B cell (primary cell): ENCODE results near the gene GNG7. TPM values are rescaled to one million over a fixed set of nuclear protein-coding genes. Genes with fewer than 3 reads are reported as not detected.

Source experiments
- ATAC-seq: fragments of 200-7000 bp; cut with Tn5 transposase; one replicate; pipeline ENCODE4 v1.10.0; 2021; ENCODE audit warnings: low read depth, mild to moderate bottlenecking, moderate number of reproducible peaks, moderate library complexity
- CTCF ChIA-PET: fragments of 350-600 bp; sonication (Branson Sonifier 250); formaldehyde crosslinking; loops from one replicate; lab custom pipeline; 2021; ENCODE audit warnings: antibody characterized with exemption, inconsistent platforms; lab: Charles Lee
- POLR2A ChIA-PET: fragments of 350-600 bp; sonication (Branson Sonifier 250); formaldehyde crosslinking; loops from one replicate; lab custom pipeline; 2021; ENCODE audit warnings: antibody characterized with exemption; lab: Charles Lee
- DNase-seq: peaks from one replicate; pipeline ENCODE4 v3.0.0; 2013
- H2AFZ ChIP-seq: 2 replicates; pipeline ENCODE4 v1.6.1; 2012; ENCODE audit warnings: mild to moderate bottlenecking, low read depth, low read length; ENCODE audit not compliant: insufficient read depth, poor library complexity, severe bottlenecking
- H3K27ac ChIP-seq, 2 donors: 1 replicate in 1 of 2; 2 replicates in 1 of 2; pipeline ENCODE4 v1.5.1; 2012 to 2013; ENCODE audit warnings: low read length in 2 of 2, mild to moderate bottlenecking in 2 of 2, moderate library complexity in 1 of 2
- H3K27me3 ChIP-seq, 4 experiments: fragments of 200-600 bp in 1 of 4; sonication (generic) in 1 of 4; replicated peaks in 1 of 4; 1 replicate in 2 of 4; 2 replicates in 2 of 4; pipeline versions ENCODE4 v1.6.1 to v1.7.0; 2013 to 2016; ENCODE audit warnings: low read length in 3 of 4, mild to moderate bottlenecking in 2 of 4, mixed read lengths in 1 of 4, moderate library complexity in 1 of 4; ENCODE audit not compliant: insufficient read depth in 4 of 4, control insufficient read depth in 3 of 4; ENCODE audit errors: control extremely low read depth in 1 of 4
- H3K36me3 ChIP-seq, 2 experiments: replicated peaks in 1 of 2; 1 replicate in 1 of 2; 2 replicates in 1 of 2; pipeline versions ENCODE4 v1.6.1 to v1.7.1; 2013; ENCODE audit warnings: low read length in 1 of 2; ENCODE audit not compliant: insufficient read depth in 2 of 2, control insufficient read depth in 1 of 2; ENCODE audit errors: control extremely low read depth in 1 of 2, extremely low read depth in 1 of 2
- H3K4me1 ChIP-seq, 2 donors: fragments of 200-600 bp in 1 of 2; sonication (generic) in 1 of 2; 1 replicate in 1 of 2; 2 replicates in 1 of 2; pipeline versions ENCODE4 v1.5.1 to v1.6.1; 2013 to 2017; ENCODE audit warnings: low read length in 2 of 2; ENCODE audit not compliant: control insufficient read depth in 2 of 2, insufficient read depth in 2 of 2
- H3K4me2 ChIP-seq: replicated peaks from 2 replicates; pipeline ENCODE3; 2012; ENCODE audit warnings: mild to moderate bottlenecking, low read depth, low read length; ENCODE audit not compliant: poor library complexity, severe bottlenecking
- H3K4me3 ChIP-seq, 5 experiments: fragments of 200-600 bp in 1 of 5; sonication (generic) in 1 of 5; 1 replicate in 3 of 5; 2 replicates in 2 of 5; pipeline versions ENCODE4 v1.5.1 to v1.7.0; 2011 to 2016; ENCODE audit warnings: low read length in 4 of 5, mild to moderate bottlenecking in 4 of 5, low read depth in 2 of 5, control low read depth in 1 of 5, moderate library complexity in 1 of 5; ENCODE audit not compliant: insufficient read depth in 1 of 5; ENCODE audit errors: control extremely low read depth in 1 of 5, extremely low read depth in 1 of 5
- H3K79me2 ChIP-seq: fragments of 200-600 bp; sonication (generic); one replicate; pipeline ENCODE4 v1.6.0; 2016; ENCODE audit warnings: low read length; ENCODE audit not compliant: control insufficient read depth, insufficient read depth
- H3K9ac ChIP-seq: fragments of 200-600 bp; sonication (generic); 2 replicates; pipeline ENCODE4 v1.6.1; 2017; ENCODE audit warnings: mild to moderate bottlenecking, low read length, moderate library complexity
- H3K9me3 ChIP-seq, 3 donors: one replicate each; pipeline versions ENCODE4 v1.6.1 to v1.7.1; 2013; ENCODE audit warnings: low read length in 2 of 3; ENCODE audit not compliant: control insufficient read depth in 2 of 3, insufficient read depth in 1 of 3; ENCODE audit errors: control extremely low read depth in 1 of 3
- H4K20me1 ChIP-seq: 2 replicates; pipeline ENCODE4 v1.6.0; 2012; ENCODE audit warnings: mild to moderate bottlenecking, low read length; ENCODE audit not compliant: insufficient read depth, control insufficient read depth, poor library complexity, severe bottlenecking
- H3K27ac Mint-ChIP-seq: one replicate; pipeline ENCODE4 v1.8.0; 2021; ENCODE audit warnings: mixed read lengths
- H3K27me3 Mint-ChIP-seq: one replicate; pipeline ENCODE4 v1.8.0; 2021; ENCODE audit warnings: mixed read lengths
- H3K4me1 Mint-ChIP-seq: one replicate; pipeline ENCODE4 v1.8.0; 2021; ENCODE audit warnings: mixed read lengths
- H3K4me3 Mint-ChIP-seq: one replicate; pipeline ENCODE4 v1.8.0; 2021; ENCODE audit warnings: mixed read lengths
- H3K9me3 Mint-ChIP-seq: one replicate; pipeline ENCODE4 v1.8.0; 2022; ENCODE audit warnings: mixed read lengths; ENCODE audit not compliant: insufficient read depth
- EZH2 ChIP-seq: IDR thresholded peaks from 2 replicates; pipeline ENCODE4 v1.6.1; 2012; ENCODE audit warnings: borderline replicate concordance, low read depth, mild to moderate bottlenecking, moderate library complexity, low read length; ENCODE audit not compliant: insufficient read depth, poor library complexity, severe bottlenecking
- WGBS: methylation state at CpG from one replicate; pipeline ENCODE4 v1.1.5; 2013; ENCODE audit warnings: missing lambda C conversion rate; ENCODE audit not compliant: insufficient coverage; 5-methylcytosine and 5-hydroxymethylcytosine counted together
- intact Hi-C: fragments of 100-400 bp; cut with micrococcal nuclease; formaldehyde crosslinking; loops from one replicate; pipeline ENCODE4 v1.10.0; 2022
- polyA plus RNA-seq: library from polyadenylated mRNA; depleted of rRNA; stranded (reverse); fragments of >200 nt; gene quantifications from 2 replicates; pipeline ENCODE4 v1.2.3, GENCODE V29; 2012
- total RNA-seq, 2 donors: library from RNA; stranded (reverse); fragments of 120-200 nt in 1 of 2; gene quantifications; 1 replicate in 1 of 2; 2 replicates in 1 of 2; pipeline versions ENCODE4 v1.2.3 to v1.2.4, GENCODE V29; 2013 to 2022
- TF ChIP-seq, protein P1 (sequence below): fragments of 200-600 bp; IDR thresholded peaks from one replicate; pipeline ENCODE4 v1.8.0; 2022; ENCODE audit warnings: antibody characterized with exemption, mild to moderate bottlenecking

GNG7 gene
- total and polyA plus RNA-seq, 2 donors (not counting 1 experiment from before 2014, with no cell fraction given) = 76.3 to 153 TPM

- CTCF ChIA-PET = interaction anchor here (2.9 to 3.0 kb wide), 2 partner anchors 12 to 89 kb away, joined by 11 to 19 read pairs; no protein-coding TSS in a partner anchor
- Histone ChIP-seq H3K4me3 (no peak overlapping the region), H3K4me2 (no peak overlapping the region)
These were observed 34.2 kb upstream of the GNG7 start for GRCh38 chr19:2736550-2737190.

DNA sequence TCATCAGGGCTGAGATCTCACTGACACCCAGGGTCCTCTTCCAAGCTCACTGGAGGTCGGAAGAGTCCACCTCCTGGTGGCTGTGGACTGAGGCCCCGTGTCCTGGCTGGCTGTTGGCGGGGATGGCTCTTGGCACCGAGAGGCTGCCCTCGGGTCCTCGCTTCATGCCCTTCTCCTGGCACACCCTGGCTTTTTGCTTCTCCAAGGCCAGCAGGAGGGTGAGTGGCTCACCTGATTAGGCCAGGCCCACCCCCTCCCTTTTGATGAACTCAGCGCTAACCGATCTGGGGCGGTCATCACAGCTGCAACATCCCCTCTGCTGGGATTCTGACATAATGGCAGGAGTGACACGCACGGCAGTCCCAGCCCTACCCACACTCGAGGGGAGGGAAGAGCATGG is 32.9 kb upstream of the GNG7 start:
- Histone ChIP-seq H3K36me3 (peaks cover 5 to 35% of the 10 kb centered on the region in 2 experiments), H3K4me3 (no peak overlapping the region), H3K9ac (no peak overlapping the region), H4K20me1 (peaks cover 21% of the 10 kb centered on the region), H3K9me3 (peaks cover 0 to 14% (median 0%) of the 10 kb centered on the region in 3 donors), H2AFZ (no peak overlapping the region), H3K4me1 (peaks cover 10 to 21% of the 10 kb centered on the region in 2 donors), H3K27me3 (no peaks in the 10 kb centered on the region), H3K27ac (no peak overlapping the region), H3K4me2 (no peak overlapping the region), H3K79me2 (peaks cover 46% of the 10 kb centered on the region)
- no peaks in the 10 kb centered on the region for H3K9me3 Mint-ChIP-seq
- WGBS = 98% methylated on average over 12 of the region's 12 CpGs
- ChIA-PET POLR2A (interaction anchor here (0.5 kb wide), 1 partner anchor 64 kb away, joined by 3 read pairs; no protein-coding TSS in a partner anchor), CTCF (interaction anchor here (2.9 kb wide), 1 partner anchor 87 kb away, joined by 19 read pairs; no protein-coding TSS in a partner anchor)
- no peak overlapping the region for H3K27ac Mint-ChIP-seq
- no peak overlapping the region for H3K4me3 Mint-ChIP-seq
- no peaks in the 10 kb centered on the region for H3K27me3 Mint-ChIP-seq
- TF ChIP-seq EZH2 = no peak
- TF ChIP-seq, protein P1, sequence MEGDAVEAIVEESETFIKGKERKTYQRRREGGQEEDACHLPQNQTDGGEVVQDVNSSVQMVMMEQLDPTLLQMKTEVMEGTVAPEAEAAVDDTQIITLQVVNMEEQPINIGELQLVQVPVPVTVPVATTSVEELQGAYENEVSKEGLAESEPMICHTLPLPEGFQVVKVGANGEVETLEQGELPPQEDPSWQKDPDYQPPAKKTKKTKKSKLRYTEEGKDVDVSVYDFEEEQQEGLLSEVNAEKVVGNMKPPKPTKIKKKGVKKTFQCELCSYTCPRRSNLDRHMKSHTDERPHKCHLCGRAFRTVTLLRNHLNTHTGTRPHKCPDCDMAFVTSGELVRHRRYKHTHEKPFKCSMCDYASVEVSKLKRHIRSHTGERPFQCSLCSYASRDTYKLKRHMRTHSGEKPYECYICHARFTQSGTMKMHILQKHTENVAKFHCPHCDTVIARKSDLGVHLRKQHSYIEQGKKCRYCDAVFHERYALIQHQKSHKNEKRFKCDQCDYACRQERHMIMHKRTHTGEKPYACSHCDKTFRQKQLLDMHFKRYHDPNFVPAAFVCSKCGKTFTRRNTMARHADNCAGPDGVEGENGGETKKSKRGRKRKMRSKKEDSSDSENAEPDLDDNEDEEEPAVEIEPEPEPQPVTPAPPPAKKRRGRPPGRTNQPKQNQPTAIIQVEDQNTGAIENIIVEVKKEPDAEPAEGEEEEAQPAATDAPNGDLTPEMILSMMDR = no peak
- no peak for DNase-seq
- intact Hi-C loops = no loop called here
- no peak for ATAC-seq
- peaks cover 34% of the 10 kb centered on the region for H3K4me1 Mint-ChIP-seq

More at GRCh38 chr19:2736550-2737190, 34.2 kb upstream of the GNG7 start:
- intact Hi-C loops = no loop called here
- peaks cover 5 to 35% of the 10 kb centered on the region in 2 experiments for H3K36me3 ChIP-seq
- no peak overlapping the region for H2AFZ ChIP-seq
- H3K4me1 ChIP-seq = peaks cover 10 to 23% of the 10 kb centered on the region in 2 donors
- no peaks in the 10 kb centered on the region for H3K27me3 ChIP-seq
- no peak for TF ChIP-seq EZH2
- Mint-ChIP-seq H3K27me3 (no peaks in the 10 kb centered on the region), H3K4me3 (peak overlapping the region; percentile 5), H3K9me3 (no peaks in the 10 kb centered on the region), H3K4me1 (peaks cover 34% of the 10 kb centered on the region), H3K27ac (peak overlapping the region; percentile 37)
- POLR2A ChIA-PET = interaction anchor here (0.7 kb wide), 1 partner anchor 38 kb away, joined by 3 read pairs; no protein-coding TSS in a partner anchor
- no peak overlapping the region for H3K27ac ChIP-seq
- 97% methylated on average over 12 of the region's 15 CpGs for WGBS
- H3K9ac ChIP-seq = no peak overlapping the region
- no peak for ATAC-seq
- peaks cover 0 to 14% (median 0%) of the 10 kb centered on the region in 3 donors for H3K9me3 ChIP-seq
- H3K79me2 ChIP-seq = peaks cover 43% of the 10 kb centered on the region
- no peak for DNase-seq
- peaks cover 21% of the 10 kb centered on the region for H4K20me1 ChIP-seq
